PFSK-1 (cell line): ENCODE data around the gene KLHL22.

Experiments used
- FOXP2 ChIP-seq: optimal IDR thresholded peaks from 2 replicates; pipeline ENCODE3; 2011; ENCODE audit warnings: borderline replicate concordance, control low read depth, inconsistent platforms; ENCODE audit not compliant: insufficient read depth; ENCODE audit errors: extremely low read length, extremely low read depth
- POLR2AphosphoS5 ChIP-seq: IDR thresholded peaks from 2 replicates; pipeline ENCODE4 v1.6.1; 2012; ENCODE audit warnings: low read depth, mild to moderate bottlenecking, control low read depth, low read length, moderate library complexity
- REST ChIP-seq, 2 experiments: IDR thresholded peaks; 2 replicates each; pipeline versions ENCODE4 v1.6.1 to v1.8.0; 2011 to 2012; ENCODE audit warnings: low read depth in 2 of 2, low read length in 2 of 2, control low read depth in 1 of 2, inconsistent platforms in 1 of 2, mild to moderate bottlenecking in 1 of 2, moderate library complexity in 1 of 2; ENCODE audit not compliant: insufficient read depth in 1 of 2
- SIN3A ChIP-seq: IDR thresholded peaks from 2 replicates; pipeline ENCODE4 v1.6.1; 2012; ENCODE audit warnings: mild to moderate bottlenecking, low read length, moderate library complexity, borderline replicate concordance; ENCODE audit not compliant: insufficient read depth
- TAF1 ChIP-seq: IDR thresholded peaks from 2 replicates; pipeline ENCODE4 v1.6.1; 2012; ENCODE audit warnings: low read length, control low read depth, borderline replicate concordance; ENCODE audit not compliant: insufficient read depth

DNA sequence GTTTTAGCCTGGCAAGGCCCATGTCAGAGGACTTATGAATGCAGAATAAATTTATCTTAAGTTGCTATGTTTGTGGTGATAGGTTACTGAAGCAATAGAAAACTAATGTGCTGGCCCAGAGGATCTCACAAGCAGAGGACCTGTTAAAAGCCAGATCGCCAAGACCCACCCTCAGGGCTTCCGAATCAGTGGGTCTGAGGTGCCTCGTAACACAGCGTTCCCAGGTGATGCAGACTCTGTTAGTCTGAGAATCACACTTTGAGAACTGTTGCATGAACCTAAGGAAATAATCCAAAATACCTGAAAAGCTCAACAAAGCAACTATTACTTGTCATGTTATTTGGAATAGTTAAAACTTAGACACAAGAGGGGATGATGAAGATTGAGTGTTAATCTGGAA, 51.3 kb downstream of the KLHL22 start:
- TF ChIP-seq SIN3A (no peak), TAF1 (no peak), REST (IDR thresholded peaks at IDR 0.05; ENCODE audit: insufficient read depth in 1 of 2, low read depth in 2 of 2, low read length in 2 of 2) (no peak), POLR2AphosphoS5 (no peak), FOXP2 (no peak)
